H1 (cell line): ENCODE measurements around the gene TMEM198. TPM values are rescaled to one million over a fixed set of nuclear protein-coding genes. Genes with fewer than 3 reads are reported as not detected.

ENCODE experiments used
- ASH2L ChIP-seq: fragments of 200-600, 300-600 bp; sonication (generic); IDR thresholded peaks from one replicate; pipeline ENCODE4 v1.7.1; 2017; ENCODE audit warnings: low read length
- ATF3 ChIP-seq: IDR thresholded peaks from 2 replicates; pipeline ENCODE4 v1.6.1; 2011; ENCODE audit warnings: low read depth, mild to moderate bottlenecking, low read length; ENCODE audit not compliant: insufficient read depth
- BACH1 ChIP-seq: IDR thresholded peaks from 2 replicates; pipeline ENCODE4 v1.6.1; 2012; ENCODE audit warnings: low read length, improper control_type of control experiment
- CREB1 ChIP-seq: IDR thresholded peaks from 2 replicates; pipeline ENCODE4 v1.6.1; 2012; ENCODE audit warnings: inconsistent platforms
- CTBP2 ChIP-seq: IDR thresholded peaks from 2 replicates; pipeline ENCODE4 v1.7.0; 2011; ENCODE audit warnings: borderline replicate concordance, mild to moderate bottlenecking, moderate library complexity, mixed read lengths, low read length; ENCODE audit not compliant: insufficient read depth, insufficient read length
- CTCF ChIP-seq, 3 experiments: IDR thresholded peaks; 1 replicate in 2 of 3; 2 replicates in 1 of 3; pipeline versions ENCODE4 v1.5.1 to v1.6.1; 2011; ENCODE audit warnings: low read length in 3 of 3, mild to moderate bottlenecking in 3 of 3, inconsistent platforms in 2 of 3, low read depth in 1 of 3, moderate library complexity in 1 of 3; ENCODE audit not compliant: insufficient read depth in 1 of 3; ENCODE audit errors: control extremely low read depth in 1 of 3
- EZH2 ChIP-seq: fragments of 200-600 bp; sonication (generic); IDR thresholded peaks from 2 replicates; pipeline ENCODE4 v1.7.1; 2012; ENCODE audit warnings: low read depth, mild to moderate bottlenecking, moderate library complexity, low read length, inconsistent platforms; ENCODE audit not compliant: severe bottlenecking
- GABPA ChIP-seq: IDR thresholded peaks from 2 replicates; pipeline ENCODE4 v1.6.1; 2011; ENCODE audit warnings: mild to moderate bottlenecking, low read length, moderate library complexity, borderline replicate concordance; ENCODE audit not compliant: insufficient read depth
- MAX ChIP-seq: IDR thresholded peaks from 2 replicates; pipeline ENCODE4 v1.6.1; 2012; ENCODE audit warnings: inconsistent platforms
- RFX5 ChIP-seq: IDR thresholded peaks from 2 replicates; pipeline ENCODE4 v1.6.1; 2011; ENCODE audit warnings: low read depth, low read length, improper control_type of control experiment, borderline replicate concordance
- RXRA ChIP-seq: IDR thresholded peaks from 2 replicates; pipeline ENCODE4 v1.6.1; 2011; ENCODE audit warnings: low read depth, mild to moderate bottlenecking, low read length, moderate library complexity; ENCODE audit not compliant: insufficient read depth
- SAP30 ChIP-seq: fragments of 300-600 bp; sonication (generic); IDR thresholded peaks from 2 replicates; pipeline ENCODE4 v1.7.1; 2012; ENCODE audit warnings: low read length, moderate library complexity, mild to moderate bottlenecking, inconsistent platforms; ENCODE audit not compliant: insufficient read depth, insufficient replicate concordance
- SIN3A ChIP-seq, 2 experiments: IDR thresholded peaks in 1 of 2; conservative IDR thresholded peaks in 1 of 2; 2 replicates each; pipeline ENCODE4 v1.6.1; 2011 to 2012; ENCODE audit warnings: low read length in 2 of 2, improper control_type of control experiment in 1 of 2, low read depth in 1 of 2, mild to moderate bottlenecking in 1 of 2
- SIRT6 ChIP-seq: IDR thresholded peaks from one replicate; pipeline ENCODE4 v1.7.1; 2012; ENCODE audit warnings: low read length, inconsistent platforms
- SP1 ChIP-seq: IDR thresholded peaks from 2 replicates; pipeline ENCODE4 v1.6.1; 2011; ENCODE audit warnings: low read depth, low read length
- SP4 ChIP-seq: IDR thresholded peaks from 2 replicates; pipeline ENCODE4 v1.6.1; 2012; ENCODE audit warnings: low read length, inconsistent platforms
- TAF7 ChIP-seq: optimal IDR thresholded peaks from 2 replicates; pipeline ENCODE3; 2011; ENCODE audit warnings: low read depth, mild to moderate bottlenecking, inconsistent platforms, low read length, moderate library complexity, borderline replicate concordance
- USF2 ChIP-seq: IDR thresholded peaks from 2 replicates; pipeline ENCODE4 v1.6.1; 2011; ENCODE audit warnings: low read length, improper control_type of control experiment
- polyA plus RNA-seq, 7 experiments: library from polyadenylated mRNA; depleted of rRNA in 3 of 7; stranded (reverse) in 5 of 7; unstranded in 2 of 7; fragments of >200 nt in 5 of 7; fragments of 200-250 nt in 2 of 7; gene quantifications; 1 replicate in 5 of 7; 2 replicates in 1 of 7; 4 replicates in 1 of 7; pipeline versions ENCODE4 v1.2.1 to v1.2.3, GENCODE V29; 2011 to 2013; ENCODE audit warnings: missing spikeins in 2 of 7, mixed read lengths in 2 of 7
- total RNA-seq: library from RNA; stranded (reverse); fragmentation: NEBNext Ultra II Directional; extraction: Animal tissue kit (Norgen Biotek cat#: 25700); gene quantifications from 2 replicates; pipeline ENCODE4 v1.2.1, GENCODE V29; 2021

TMEM198 gene
- total and polyA plus RNA-seq, 2 of the 8 experiments (the other 6 are each of a cell fraction or from before 2014, with no cell fraction given), result 10.2 to 10.4 TPM

- TF ChIP-seq USF2 (no peak), TAF7 (no peak), SIRT6 (no peak), GABPA (no peak), SP1 (peak; percentile 73; the same call in 1 of the 2 replicates), CTBP2 (peak; percentile 64), ASH2L (peak; percentile 83), EZH2 (no peak), SP4 (no peak), RXRA (no peak), CREB1 (peak; percentile 64), RFX5 (no peak), SAP30 (no peak), SIN3A (conservative IDR thresholded peaks at IDR 0.05 in 1 of 2, IDR thresholded peaks at IDR 0.05 in 1 of 2; ENCODE audit: low read depth in 1 of 2, low read length in 2 of 2) (peak; percentile 41 to 44; a peak in 1 of 4 replicates), MAX (peak; percentile 36; the same call in 1 of the 2 replicates), CTCF (IDR thresholded peaks at IDR 0.05; ENCODE audit: control extremely low read depth in 1 of 3, insufficient read depth in 1 of 3, low read depth in 1 of 3, low read length in 3 of 3) (no peak), ATF3 (no peak), BACH1 (peak; percentile 74)
Observed at GRCh38 chr2:219576505-219577388, 32.9 kb downstream of the TMEM198 start (continued).
